Esophagus (tissue), 2 donors: Measurements from ENCODE around the gene ELP6. TPM values are rescaled to one million over a fixed set of nuclear protein-coding genes. Genes with fewer than 3 reads are reported as not detected.

Experiments used
- H3K27ac ChIP-seq, 2 donors: one replicate each; pipeline ENCODE4 v1.5.1; 2013; ENCODE audit warnings: low read depth in 2 of 2, mild to moderate bottlenecking in 2 of 2, inconsistent platforms in 1 of 2, low read length in 1 of 2, moderate library complexity in 1 of 2
- H3K27me3 ChIP-seq, 2 donors: one replicate each; pipeline ENCODE4 v1.6.1; 2013; ENCODE audit warnings: low read length in 2 of 2, control low read depth in 1 of 2, mild to moderate bottlenecking in 1 of 2; ENCODE audit not compliant: insufficient read depth in 2 of 2, control insufficient read depth in 1 of 2
- H3K36me3 ChIP-seq, 2 donors: one replicate each; pipeline ENCODE4 v1.6.1; 2013; ENCODE audit warnings: low read length in 1 of 2; ENCODE audit not compliant: control insufficient read depth in 2 of 2, insufficient read depth in 2 of 2
- H3K4me1 ChIP-seq, 2 donors: one replicate each; pipeline ENCODE4 v1.6.1; 2013; ENCODE audit warnings: low read length in 1 of 2; ENCODE audit not compliant: control insufficient read depth in 2 of 2, insufficient read depth in 2 of 2
- H3K4me3 ChIP-seq, 2 donors: one replicate each; pipeline ENCODE4 v1.5.1; 2013; ENCODE audit warnings: low read length in 2 of 2, mild to moderate bottlenecking in 2 of 2, low read depth in 1 of 2, moderate library complexity in 1 of 2
- H3K9me3 ChIP-seq, 2 donors: one replicate each; pipeline ENCODE4 v1.6.1; 2013; ENCODE audit warnings: mild to moderate bottlenecking in 2 of 2, low read depth in 1 of 2, low read length in 1 of 2, moderate library complexity in 1 of 2; ENCODE audit not compliant: control insufficient read depth in 2 of 2, insufficient read depth in 1 of 2
- WGBS, 2 donors: extraction: QIAGEN DNeasy Blood & Tissue Kit; methylation state at CpG; one replicate each; pipeline ENCODE4 v1.1.7; 2013; 5-methylcytosine and 5-hydroxymethylcytosine counted together
- polyA plus RNA-seq, 2 donors: library from polyadenylated mRNA; stranded (reverse); fragments of 200-250 nt; gene quantifications; one replicate each; pipeline ENCODE4 v1.2.3, GENCODE V29; 2013
- donor health status: healthy with polysubstance abuse.
- donor health status: Bipolar disorder and iron deficiency.

The ELP6 gene
- polyA plus RNA-seq, 2 donors = 18.9 to 24.7 TPM

GRCh38 chr3:47533996-47534454 lies 20.5 kb upstream of the ELP6 start:
- Histone ChIP-seq H3K4me3 (no peak overlapping the region), H3K36me3 (no peaks in the 10 kb centered on the region), H3K4me1 (no peaks in the 10 kb centered on the region), H3K27me3 (no peaks in the 10 kb centered on the region), H3K27ac (peak overlapping the region in 1 of 2 donors; percentile 24), H3K9me3 (no peaks in the 10 kb centered on the region)
- WGBS, 2 donors = 47 to 51% methylated on average over 5 of the region's 5 CpGs

- no peaks in the 10 kb centered on the region for H3K36me3 ChIP-seq
- 43 to 59% methylated on average over 2 of the region's 2 CpGs for WGBS, 2 donors
- H3K27me3 ChIP-seq = no peaks in the 10 kb centered on the region
- no peaks in the 10 kb centered on the region for H3K4me1 ChIP-seq
- H3K9me3 ChIP-seq = no peaks in the 10 kb centered on the region
- H3K27ac ChIP-seq = no peak overlapping the region
- H3K4me3 ChIP-seq = no peak overlapping the region
These were observed 20.0 kb upstream of the ELP6 start for GRCh38 chr3:47533481-47533880.

GRCh38 chr3:47527952-47528725 lies 14.6 kb upstream of the ELP6 start:
- WGBS, 2 donors = 56 to 79% methylated on average over 6 of the region's 6 CpGs

GRCh38 chr3:47525617-47526016 lies 12.1 kb upstream of the ELP6 start:
- H3K4me1 ChIP-seq = peaks cover 0 to 4% of the 10 kb centered on the region in 2 donors
- no peaks in the 10 kb centered on the region for H3K27me3 ChIP-seq
- H3K27ac ChIP-seq = no peak overlapping the region
- no peaks in the 10 kb centered on the region for H3K9me3 ChIP-seq
- WGBS, 2 donors = 81 to 90% methylated on average over 4 of the region's 4 CpGs
- H3K4me3 ChIP-seq = no peak overlapping the region
- H3K36me3 ChIP-seq = no peaks in the 10 kb centered on the region

More at GRCh38 chr3:47527952-47528725, 14.6 kb upstream of the ELP6 start:
- no peaks in the 10 kb centered on the region for H3K36me3 ChIP-seq
- H3K4me3 ChIP-seq = no peak overlapping the region
- H3K27me3 ChIP-seq = no peaks in the 10 kb centered on the region
- no peaks in the 10 kb centered on the region for H3K9me3 ChIP-seq
- no peaks in the 10 kb centered on the region for H3K4me1 ChIP-seq
- H3K27ac ChIP-seq = no peak overlapping the region

- Histone ChIP-seq H3K4me1 (peaks cover 0 to 4% of the 10 kb centered on the region in 2 donors), H3K27ac (no peak overlapping the region), H3K4me3 (no peak overlapping the region), H3K9me3 (no peaks in the 10 kb centered on the region), H3K36me3 (no peaks in the 10 kb centered on the region), H3K27me3 (no peaks in the 10 kb centered on the region)
- whole genome bisulfite sequencing, 2 donors = 43 to 49% methylated on average over 4 of the region's 4 CpGs
These were observed 10.0 kb upstream of the ELP6 start for GRCh38 chr3:47523310-47524073.

GRCh38 chr3:47522082-47522987 lies 8.8 kb upstream of the ELP6 start:
- H3K4me3 ChIP-seq = no peak overlapping the region
- peaks cover 0 to 4% of the 10 kb centered on the region in 2 donors for H3K4me1 ChIP-seq
- 38 to 39% methylated on average over 15 of the region's 15 CpGs for WGBS, 2 donors
- H3K9me3 ChIP-seq = no peaks in the 10 kb centered on the region
- H3K27ac ChIP-seq = no peak overlapping the region
- H3K36me3 ChIP-seq = no peaks in the 10 kb centered on the region
- no peaks in the 10 kb centered on the region for H3K27me3 ChIP-seq

- Histone ChIP-seq H3K4me3 (no peak overlapping the region), H3K27ac (no peak overlapping the region), H3K9me3 (no peaks in the 10 kb centered on the region), H3K27me3 (no peaks in the 10 kb centered on the region), H3K4me1 (peaks cover 0 to 4% of the 10 kb centered on the region in 2 donors), H3K36me3 (no peaks in the 10 kb centered on the region)
These were observed 7.2 kb upstream of the ELP6 start for GRCh38 chr3:47520756-47521155.

GRCh38 chr3:47517937-47518336 lies 4.4 kb upstream of the ELP6 start:
- 88 to 94% methylated on average over 2 of the region's 2 CpGs for WGBS, 2 donors
- Histone ChIP-seq H3K4me1 (peaks cover 0 to 4% of the 10 kb centered on the region in 2 donors), H3K27ac (no peak overlapping the region), H3K36me3 (no peaks in the 10 kb centered on the region), H3K4me3 (no peak overlapping the region), H3K9me3 (no peaks in the 10 kb centered on the region), H3K27me3 (no peaks in the 10 kb centered on the region)

GRCh38 chr3:47515864-47516319 lies 2.4 kb upstream of the ELP6 start:
- 65 to 70% methylated on average over 5 of the region's 5 CpGs for WGBS, 2 donors
- no peaks in the 10 kb centered on the region for H3K27me3 ChIP-seq
- no peak overlapping the region for H3K4me3 ChIP-seq
- no peaks in the 10 kb centered on the region for H3K36me3 ChIP-seq
- H3K4me1 ChIP-seq = no peaks in the 10 kb centered on the region
- no peak overlapping the region for H3K27ac ChIP-seq
- H3K9me3 ChIP-seq = no peaks in the 10 kb centered on the region
